ENCODE results near the gene TMUB1.

Gene TMUB1

DNA sequence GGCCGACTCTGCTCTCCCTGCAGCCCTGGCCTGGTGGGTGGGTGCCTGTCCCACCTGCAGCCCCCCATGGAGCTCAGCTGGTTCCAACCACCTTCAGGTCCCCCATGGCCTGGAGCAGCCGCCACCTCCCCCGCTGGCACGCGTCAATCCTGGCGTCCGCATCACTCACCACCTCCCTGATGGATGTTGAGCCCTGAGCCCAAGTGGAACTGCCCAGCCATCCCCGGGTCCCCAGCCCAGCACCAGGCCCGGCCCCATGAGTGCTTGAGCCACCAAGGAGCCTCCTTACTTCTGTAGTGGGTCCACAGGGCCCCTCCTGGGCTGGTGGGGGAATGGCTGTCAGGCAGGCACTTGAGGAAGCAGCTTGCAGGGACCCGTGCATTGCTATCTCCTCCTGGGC lies 17.6 kb upstream of the TMUB1 start:
- H3K27ac ChIP-seq (ENCODE audit: low read depth, low read length, poor library complexity, severe bottlenecking): no peak overlapping the region
- H2AFZ ChIP-seq (ENCODE audit: low read length): no peak overlapping the region
- H3K4me2 ChIP-seq (ENCODE audit: low read length): no peak overlapping the region
- peaks cover 5% of the 10 kb centered on the region for H3K4me1 ChIP-seq (ENCODE audit: insufficient read depth, low read length, severe bottlenecking)
- no peaks in the 10 kb centered on the region for H3K9me2 ChIP-seq (ENCODE audit: low read depth, low read length)
- no peaks in the 10 kb centered on the region for H4K20me1 ChIP-seq (ENCODE audit: insufficient read depth, low read length)
- H3K79me2 ChIP-seq (ENCODE audit: insufficient read depth, low read length): no peaks in the 10 kb centered on the region
- no peak overlapping the region for H3K9ac ChIP-seq (ENCODE audit: low read length)
- no peak overlapping the region for H3K4me3 ChIP-seq (ENCODE audit: low read depth, low read length, poor library complexity, severe bottlenecking)
- H3F3A ChIP-seq (ENCODE audit: insufficient read depth, low read length): no peaks in the 10 kb centered on the region
- no peaks in the 10 kb centered on the region for H3K36me3 ChIP-seq (ENCODE audit: insufficient read depth, low read length)
- no peaks in the 10 kb centered on the region for H3K9me3 ChIP-seq (ENCODE audit: low read length)
- peaks cover 12% of the 10 kb centered on the region; the same call in 1 of the 2 replicates for H3K27me3 ChIP-seq (ENCODE audit: insufficient read depth, low read length)
- no peak for TF ChIP-seq EZH2 (IDR thresholded peaks at IDR 0.05; ENCODE audit: borderline replicate concordance, low read length)
- TF ChIP-seq, protein P1, sequence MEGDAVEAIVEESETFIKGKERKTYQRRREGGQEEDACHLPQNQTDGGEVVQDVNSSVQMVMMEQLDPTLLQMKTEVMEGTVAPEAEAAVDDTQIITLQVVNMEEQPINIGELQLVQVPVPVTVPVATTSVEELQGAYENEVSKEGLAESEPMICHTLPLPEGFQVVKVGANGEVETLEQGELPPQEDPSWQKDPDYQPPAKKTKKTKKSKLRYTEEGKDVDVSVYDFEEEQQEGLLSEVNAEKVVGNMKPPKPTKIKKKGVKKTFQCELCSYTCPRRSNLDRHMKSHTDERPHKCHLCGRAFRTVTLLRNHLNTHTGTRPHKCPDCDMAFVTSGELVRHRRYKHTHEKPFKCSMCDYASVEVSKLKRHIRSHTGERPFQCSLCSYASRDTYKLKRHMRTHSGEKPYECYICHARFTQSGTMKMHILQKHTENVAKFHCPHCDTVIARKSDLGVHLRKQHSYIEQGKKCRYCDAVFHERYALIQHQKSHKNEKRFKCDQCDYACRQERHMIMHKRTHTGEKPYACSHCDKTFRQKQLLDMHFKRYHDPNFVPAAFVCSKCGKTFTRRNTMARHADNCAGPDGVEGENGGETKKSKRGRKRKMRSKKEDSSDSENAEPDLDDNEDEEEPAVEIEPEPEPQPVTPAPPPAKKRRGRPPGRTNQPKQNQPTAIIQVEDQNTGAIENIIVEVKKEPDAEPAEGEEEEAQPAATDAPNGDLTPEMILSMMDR (IDR thresholded peaks at IDR 0.05; ENCODE audit: low read length): no peak

DNA sequence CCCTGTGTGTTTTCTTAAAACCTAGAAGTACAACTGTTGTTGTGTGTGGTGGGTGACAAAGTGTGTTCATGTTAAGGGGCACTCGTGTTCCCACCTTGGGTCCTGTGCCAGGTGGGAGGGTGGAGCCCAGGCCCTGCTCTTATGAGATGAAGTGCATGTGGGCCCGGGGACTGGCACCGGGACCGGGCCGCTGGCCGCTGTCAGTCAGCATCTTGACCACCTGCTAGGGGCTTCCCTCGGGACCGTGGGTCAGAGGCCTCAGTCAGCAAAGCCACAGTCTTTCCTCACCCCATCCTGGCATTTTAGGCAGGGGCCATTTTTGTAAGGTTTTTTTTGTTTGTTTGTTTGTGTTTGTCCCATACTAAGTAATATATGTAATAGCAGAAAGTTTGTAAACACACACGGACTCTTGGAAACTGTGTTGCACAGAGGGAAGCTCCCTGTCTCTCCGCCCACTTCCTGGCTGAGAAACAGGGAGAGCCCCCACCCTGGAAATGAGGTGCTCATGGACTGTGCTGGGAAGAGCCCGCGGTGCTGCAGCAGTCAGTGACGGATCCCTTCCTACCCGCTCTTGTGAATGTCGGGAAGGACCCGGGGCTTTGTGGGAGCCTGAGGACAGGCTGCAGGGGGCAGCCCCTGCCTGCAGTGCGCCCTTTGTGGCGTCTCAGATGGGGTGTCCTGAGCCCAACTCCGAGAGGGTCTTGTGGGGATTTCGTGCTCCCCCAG lies 16.4 kb upstream of the TMUB1 start:
- Histone ChIP-seq H2AFZ (ENCODE audit: low read length) (no peak overlapping the region), H3K27ac (ENCODE audit: low read depth, low read length, poor library complexity, severe bottlenecking) (no peak overlapping the region), H3K79me2 (ENCODE audit: insufficient read depth, low read length) (no peaks in the 10 kb centered on the region), H3K36me3 (ENCODE audit: insufficient read depth, low read length) (no peaks in the 10 kb centered on the region), H3K9me3 (ENCODE audit: low read length) (no peaks in the 10 kb centered on the region), H3K27me3 (ENCODE audit: insufficient read depth, low read length) (peaks cover 12% of the 10 kb centered on the region; the same call in 1 of the 2 replicates), H3K4me2 (ENCODE audit: low read length) (no peak overlapping the region), H4K20me1 (ENCODE audit: insufficient read depth, low read length) (no peaks in the 10 kb centered on the region), H3K4me1 (ENCODE audit: insufficient read depth, low read length, severe bottlenecking) (peaks cover 7% of the 10 kb centered on the region), H3K9me2 (ENCODE audit: low read depth, low read length) (no peaks in the 10 kb centered on the region), H3F3A (ENCODE audit: insufficient read depth, low read length) (no peaks in the 10 kb centered on the region), H3K4me3 (ENCODE audit: low read depth, low read length, poor library complexity, severe bottlenecking) (no peak overlapping the region), H3K9ac (ENCODE audit: low read length) (no peak overlapping the region)
- TF ChIP-seq, protein P1 (IDR thresholded peaks at IDR 0.05; ENCODE audit: low read length): no peak
- TF ChIP-seq EZH2 (IDR thresholded peaks at IDR 0.05; ENCODE audit: borderline replicate concordance, low read length): no peak

DNA sequence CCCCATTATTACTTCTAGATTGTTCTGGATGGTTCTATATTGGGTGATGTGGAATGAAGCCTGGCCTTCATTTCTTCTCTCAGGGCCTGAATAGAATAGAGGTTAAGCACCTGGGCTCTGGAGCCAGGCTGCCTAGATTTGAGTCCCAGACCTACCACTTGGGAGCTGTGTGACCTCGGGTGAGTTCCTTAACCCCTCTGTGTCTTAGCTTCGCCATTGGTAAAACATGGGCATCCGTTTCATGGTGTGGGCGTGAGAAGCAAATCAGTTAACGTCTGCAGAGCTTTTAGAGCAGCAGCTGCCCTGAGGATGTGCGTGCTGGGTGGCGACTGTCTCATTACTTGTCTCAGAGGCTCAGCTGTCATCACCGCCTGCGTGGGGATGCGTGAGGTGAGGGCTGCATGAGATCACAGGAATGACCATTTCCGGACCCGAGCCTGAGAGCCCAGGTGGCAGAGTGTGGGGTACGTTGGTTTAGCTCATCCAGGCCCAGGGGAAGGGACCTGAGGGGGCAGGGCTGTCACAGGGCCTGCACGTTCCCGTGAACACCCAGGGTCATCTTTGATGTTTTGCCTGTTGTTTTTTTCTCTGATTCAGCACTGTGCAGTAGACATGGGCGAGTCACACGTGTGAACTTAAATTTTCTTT lies 12.7 kb upstream of the TMUB1 start:
- no peaks in the 10 kb centered on the region for H3K79me2 ChIP-seq (ENCODE audit: insufficient read depth, low read length)
- H3K9ac ChIP-seq (ENCODE audit: low read length): no peak overlapping the region
- H4K20me1 ChIP-seq (ENCODE audit: insufficient read depth, low read length): no peaks in the 10 kb centered on the region
- H3K4me2 ChIP-seq (ENCODE audit: low read length): peak overlapping the region; percentile 37; the same call in 1 of the 2 replicates
- TF ChIP-seq, protein P1 (IDR thresholded peaks at IDR 0.05; ENCODE audit: low read length): no peak
- TF ChIP-seq EZH2 (IDR thresholded peaks at IDR 0.05; ENCODE audit: borderline replicate concordance, low read length): no peak
- no peak overlapping the region for H3K27ac ChIP-seq (ENCODE audit: low read depth, low read length, poor library complexity, severe bottlenecking)
- H3K4me1 ChIP-seq (ENCODE audit: insufficient read depth, low read length, severe bottlenecking): peaks cover 7% of the 10 kb centered on the region
- H3F3A ChIP-seq (ENCODE audit: insufficient read depth, low read length): no peaks in the 10 kb centered on the region
- H3K36me3 ChIP-seq (ENCODE audit: insufficient read depth, low read length): no peaks in the 10 kb centered on the region
- no peaks in the 10 kb centered on the region for H3K9me3 ChIP-seq (ENCODE audit: low read length)
- H2AFZ ChIP-seq (ENCODE audit: low read length): no peak overlapping the region
- no peak overlapping the region for H3K4me3 ChIP-seq (ENCODE audit: low read depth, low read length, poor library complexity, severe bottlenecking)
- H3K27me3 ChIP-seq (ENCODE audit: insufficient read depth, low read length): no peaks in the 10 kb centered on the region
- no peaks in the 10 kb centered on the region for H3K9me2 ChIP-seq (ENCODE audit: low read depth, low read length)
